Hepatocyte (in vitro differentiated cells): ENCODE measurements around the gene RIT1.
"Not testable (repeated sequence)": the region's sequence is repeated elsewhere in the genome, so short reads cannot be mapped to it uniquely, and the experiment has no call there.

ENCODE experiments used
- EZH2 ChIP-seq: fragments of 200-600 bp; sonication (generic); IDR thresholded peaks from 2 replicates; pipeline ENCODE4 v1.6.1; 2016; ENCODE audit warnings: antibody characterized with exemption, mild to moderate bottlenecking, borderline replicate concordance
- TF ChIP-seq, protein P1 (sequence below): fragments of 200-600 bp; sonication (generic); IDR thresholded peaks from 2 replicates; pipeline ENCODE4 v1.5.1; 2016; ENCODE audit warnings: antibody characterized with exemption, mild to moderate bottlenecking; ENCODE audit not compliant: poor library complexity

DNA sequence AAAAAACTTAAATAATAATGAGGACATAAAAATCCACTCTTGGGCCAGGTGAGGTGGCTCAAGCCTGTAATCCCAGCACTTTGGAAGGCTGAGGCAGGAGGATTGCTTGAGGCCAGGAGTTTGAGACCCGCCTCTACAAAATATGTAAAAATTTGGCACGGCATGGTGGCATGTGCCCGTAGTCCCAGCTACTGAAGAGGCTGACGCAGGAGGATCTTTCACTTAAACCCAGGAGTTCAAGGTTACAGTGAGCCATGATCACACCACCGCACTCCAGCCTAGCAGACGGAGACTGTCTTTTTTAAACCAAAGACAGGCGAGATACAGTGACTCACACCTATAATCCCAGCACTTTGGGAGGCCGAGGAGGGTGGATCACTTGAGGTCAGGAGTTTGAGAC lies 14.7 kb downstream of the RIT1 start:
- TF ChIP-seq, protein P1, sequence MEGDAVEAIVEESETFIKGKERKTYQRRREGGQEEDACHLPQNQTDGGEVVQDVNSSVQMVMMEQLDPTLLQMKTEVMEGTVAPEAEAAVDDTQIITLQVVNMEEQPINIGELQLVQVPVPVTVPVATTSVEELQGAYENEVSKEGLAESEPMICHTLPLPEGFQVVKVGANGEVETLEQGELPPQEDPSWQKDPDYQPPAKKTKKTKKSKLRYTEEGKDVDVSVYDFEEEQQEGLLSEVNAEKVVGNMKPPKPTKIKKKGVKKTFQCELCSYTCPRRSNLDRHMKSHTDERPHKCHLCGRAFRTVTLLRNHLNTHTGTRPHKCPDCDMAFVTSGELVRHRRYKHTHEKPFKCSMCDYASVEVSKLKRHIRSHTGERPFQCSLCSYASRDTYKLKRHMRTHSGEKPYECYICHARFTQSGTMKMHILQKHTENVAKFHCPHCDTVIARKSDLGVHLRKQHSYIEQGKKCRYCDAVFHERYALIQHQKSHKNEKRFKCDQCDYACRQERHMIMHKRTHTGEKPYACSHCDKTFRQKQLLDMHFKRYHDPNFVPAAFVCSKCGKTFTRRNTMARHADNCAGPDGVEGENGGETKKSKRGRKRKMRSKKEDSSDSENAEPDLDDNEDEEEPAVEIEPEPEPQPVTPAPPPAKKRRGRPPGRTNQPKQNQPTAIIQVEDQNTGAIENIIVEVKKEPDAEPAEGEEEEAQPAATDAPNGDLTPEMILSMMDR = not testable (repeated sequence)
- not testable (repeated sequence) for TF ChIP-seq EZH2
